Adrenal gland (tissue), 12 donors: Measurements from ENCODE around the gene TBC1D30. TPM values are rescaled to one million over a fixed set of nuclear protein-coding genes. Genes with fewer than 3 reads are reported as not detected.
"Not testable (repeated sequence)": the region's sequence is repeated elsewhere in the genome, so short reads cannot be mapped to it uniquely, and the experiment has no call there.

Experiments
- DNase-seq, 7 donors: peaks; one replicate each; pipeline ENCODE4 v3.0.0-alpha.2; 2019 to 2020
- H3K27ac ChIP-seq, 5 donors: fragments of 200-600 bp; sonication (generic) in 4 of 5; 1 replicate in 3 of 5; 2 replicates in 2 of 5; pipeline versions ENCODE4 v1.5.1 to v1.8.0; 2016 to 2020; ENCODE audit warnings: mild to moderate bottlenecking in 1 of 5
- H3K27me3 ChIP-seq: fragments of 200-600 bp; 2 replicates; pipeline ENCODE4 v1.8.0; 2021
- H3K36me3 ChIP-seq, 2 donors: fragments of 200-600 bp; replicated peaks in 1 of 2; 1 replicate in 1 of 2; 2 replicates in 1 of 2; pipeline versions ENCODE4 v1.5.1 to v1.8.0; 2018 to 2022
- H3K4me1 ChIP-seq, 2 donors: fragments of 200-600 bp; replicated peaks in 1 of 2; 1 replicate in 1 of 2; 2 replicates in 1 of 2; pipeline versions ENCODE4 v1.5.1 to v1.8.0; 2018 to 2021
- H3K4me3 ChIP-seq, 4 donors: fragments of 200-600 bp; sonication (generic) in 3 of 4; one replicate each; pipeline ENCODE4 v1.5.1; 2016 to 2018
- H3K9me3 ChIP-seq, 3 donors: fragments of 200-600 bp; sonication (generic) in 1 of 3; replicated peaks in 1 of 3; 1 replicate in 2 of 3; 2 replicates in 1 of 3; pipeline versions ENCODE4 v1.5.1 to v1.8.0; 2016 to 2021
- CTCF ChIP-seq, 6 experiments: fragments of 450-650 bp in 4 of 6; fragments of 200-600 bp in 2 of 6; sonication (generic) in 1 of 6; IDR thresholded peaks; 1 replicate in 5 of 6; 2 replicates in 1 of 6; pipeline versions ENCODE4 v1.5.1 to v1.8.0; 2016 to 2021; ENCODE audit warnings: antibody characterized with exemption in 6 of 6, mild to moderate bottlenecking in 2 of 6, moderate library complexity in 1 of 6
- POLR2A ChIP-seq, 2 donors: fragments of 450-650 bp; IDR thresholded peaks; one replicate each; pipeline ENCODE4 v1.6.1; 2017; ENCODE audit warnings: antibody characterized with exemption in 2 of 2, mild to moderate bottlenecking in 2 of 2, moderate library complexity in 1 of 2
- WGBS, 4 donors: extraction: QIAGEN DNeasy Blood & Tissue Kit in 2 of 4; methylation state at CpG; one replicate each; pipeline versions ENCODE4 v1.1.5 to v1.1.7; 2013 to 2017; 5-methylcytosine and 5-hydroxymethylcytosine counted together
- intact Hi-C, 2 donors: fragments of 100-400 bp; cut with DNase I; formaldehyde crosslinking; loops; one replicate each; pipeline versions ENCODE4 v1.14.1 to v1.15.0; 2022 to 2023
- polyA plus RNA-seq, 3 donors: library from polyadenylated mRNA; stranded (reverse); fragments of 200-250 nt in 2 of 3; fragments of 350-450 nt in 1 of 3; fragmentation: Illumina TruSeq in 1 of 3; extraction: RNeasy Lipid Tissue Mini Kit (QIAGEN cat#74804) in 1 of 3; gene quantifications; one replicate each; pipeline ENCODE4 v1.2.3, GENCODE V29; 2013 to 2014
- total RNA-seq, 9 donors: library from RNA; depleted of rRNA in 4 of 9; stranded (reverse); fragments of >200 nt in 4 of 9; fragments of 120-200 nt in 1 of 9; fragmentation: NEBNext Ultra II Directional in 1 of 9; extraction: Animal tissue kit (Norgen Biotek cat#: 25700) in 1 of 9; gene quantifications; one replicate each; pipeline versions ENCODE4 v1.1.0 to v1.2.4, GENCODE V29; 2013 to 2023
- donor health status: healthy with polysubstance abuse.
- donor health status: Bipolar disorder and iron deficiency.
- donor health status: DM: yes; HTN: yes; CAD: no.
- donor health status: DM: no; HTN: no; CAD: no.
- donor health status: DM: no; HTN: no; CAD: no.
- donor health status: DM: yes; HTN: yes; CAD: no.

The TBC1D30 gene
- total and polyA plus RNA-seq, 12 donors: 1.2 to 13.3 (median 3.9) TPM

- no peaks in the 10 kb centered on the region for H3K9me3 ChIP-seq
- intact Hi-C loops: no loop called here
- DNase-seq: no peak
- H3K4me3 ChIP-seq: no peak overlapping the region
- no peaks in the 10 kb centered on the region for H3K4me1 ChIP-seq
- H3K36me3 ChIP-seq: no peaks in the 10 kb centered on the region
- H3K27me3 ChIP-seq: no peaks in the 10 kb centered on the region
- no peak overlapping the region for H3K27ac ChIP-seq
- TF ChIP-seq CTCF (IDR thresholded peaks at IDR 0.05): no peak
- TF ChIP-seq POLR2A (IDR thresholded peaks at IDR 0.05): no peak
Measured at GRCh38 chr12:64798165-64798564, 26.3 kb upstream of the TBC1D30 start.

- DNase-seq: no peak
- 83 to 88% (median 87%) methylated on average over 5 of the region's 5 CpGs for whole genome bisulfite sequencing, 4 donors
- no peak overlapping the region for H3K4me3 ChIP-seq
- H3K4me1 ChIP-seq: no peaks in the 10 kb centered on the region
- TF ChIP-seq POLR2A (IDR thresholded peaks at IDR 0.05) (no peak), CTCF (IDR thresholded peaks at IDR 0.05) (no peak)
- H3K27me3 ChIP-seq: no peaks in the 10 kb centered on the region
- intact Hi-C loops: no loop called here
- H3K36me3 ChIP-seq: no peaks in the 10 kb centered on the region
- no peak overlapping the region for H3K27ac ChIP-seq
- no peaks in the 10 kb centered on the region for H3K9me3 ChIP-seq
Measured at GRCh38 chr12:64800640-64801039, 23.8 kb upstream of the TBC1D30 start.

GRCh38 chr12:64801381-64801780, 23.1 kb upstream of the TBC1D30 start:
- Histone ChIP-seq H3K27ac (no peak overlapping the region), H3K27me3 (no peaks in the 10 kb centered on the region), H3K9me3 (no peaks in the 10 kb centered on the region), H3K4me3 (no peak overlapping the region), H3K4me1 (peaks cover 0 to 1% of the 10 kb centered on the region in 2 donors), H3K36me3 (no peaks in the 10 kb centered on the region)
- no peak for DNase-seq
- 70 to 88% (median 73%) methylated on average over 2 of the region's 2 CpGs for WGBS, 4 donors
- TF ChIP-seq CTCF (IDR thresholded peaks at IDR 0.05) (no peak), POLR2A (IDR thresholded peaks at IDR 0.05) (no peak)
- intact Hi-C loops: no loop called here

- H3K27me3 ChIP-seq, H3K4me1 ChIP-seq, H3K4me3 ChIP-seq, H3K9me3 ChIP-seq, intact Hi-C loops, H3K27ac ChIP-seq, H3K36me3 ChIP-seq: not testable (repeated sequence)
- 30 to 35% (median 33%) methylated on average over 8 of the region's 8 CpGs for WGBS, 4 donors
- peak; percentile 58 to 88 (median 76) for TF ChIP-seq CTCF (IDR thresholded peaks at IDR 0.05)
- peak in 6 of 7 donors; percentile 37 to 68 (median 58) for DNase-seq
Measured at GRCh38 chr12:64802180-64802775, 22.2 kb upstream of the TBC1D30 start.
